Chondrocyte (in vitro differentiated cells): Measurements from ENCODE around the gene SLK. TPM values are rescaled to one million over a fixed set of nuclear protein-coding genes. Genes with fewer than 3 reads are reported as not detected.

Experiments
- DNase-seq: peaks from one replicate; pipeline ENCODE4 v3.0.0; 2021; ENCODE audit warnings: mixed read lengths, low spot score
- H3K27ac Mint-ChIP-seq: one replicate; pipeline ENCODE4 v1.8.0; 2021; ENCODE audit warnings: mild to moderate bottlenecking, moderate library complexity, mixed read lengths; ENCODE audit not compliant: unreplicated experiment
- H3K27me3 Mint-ChIP-seq: 2 replicates; pipeline ENCODE4 v1.8.0; 2021; ENCODE audit warnings: low read depth, mixed read lengths
- H3K36me3 Mint-ChIP-seq: 2 replicates; pipeline ENCODE4 v1.8.0; 2021; ENCODE audit warnings: low read depth, mixed read lengths
- H3K4me1 Mint-ChIP-seq: 2 replicates; pipeline ENCODE4 v1.8.0; 2021; ENCODE audit warnings: low read depth, mild to moderate bottlenecking, mixed read lengths
- H3K4me3 Mint-ChIP-seq: one replicate; pipeline ENCODE4 v1.8.0; 2021; ENCODE audit warnings: mild to moderate bottlenecking, moderate library complexity, mixed read lengths; ENCODE audit not compliant: unreplicated experiment
- H3K9me3 Mint-ChIP-seq: 2 replicates; pipeline ENCODE4 v1.8.0; 2021; ENCODE audit warnings: low read depth, mixed read lengths
- total RNA-seq: library from RNA; stranded (reverse); gene quantifications from 3 replicates; pipeline ENCODE4 v1.2.1, GENCODE V29; 2021
- TF ChIP-seq, protein P1 (sequence below): fragments of 200-600 bp; sonication (generic); IDR thresholded peaks from 2 replicates; pipeline ENCODE4 v1.5.0; 2021; ENCODE audit warnings: antibody characterized with exemption, mild to moderate bottlenecking, moderate library complexity

SLK gene
- total RNA-seq, 1 donor from 2014 or later = 30.9 TPM

DNA sequence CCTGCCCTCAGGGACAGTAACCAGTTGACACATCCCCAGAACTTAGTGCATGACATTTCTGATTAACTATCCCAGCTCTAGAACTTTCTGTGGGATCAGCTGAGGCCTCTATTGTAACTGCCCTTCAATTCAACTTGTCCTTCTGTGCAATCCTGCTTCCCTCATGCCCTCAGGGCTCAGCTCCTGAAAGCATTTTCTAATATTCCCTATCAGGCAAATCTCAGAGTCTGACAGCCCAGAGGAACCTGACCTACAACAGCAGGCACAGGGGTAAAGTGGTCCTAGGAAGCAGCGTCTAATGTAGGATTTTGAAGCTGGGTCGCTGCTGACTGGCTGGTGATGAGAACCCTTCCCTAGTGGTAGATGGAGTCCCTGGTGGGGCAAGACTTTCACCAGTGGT lies 35.3 kb upstream of the SLK start:
- Mint-ChIP-seq H3K4me3 (no peak overlapping the region), H3K4me1 (peaks cover 7% of the 10 kb centered on the region), H3K36me3 (no peaks in the 10 kb centered on the region), H3K27me3 (no peaks in the 10 kb centered on the region), H3K27ac (no peak overlapping the region), H3K9me3 (no peaks in the 10 kb centered on the region)
- no peak for DNase-seq
- TF ChIP-seq, protein P1, sequence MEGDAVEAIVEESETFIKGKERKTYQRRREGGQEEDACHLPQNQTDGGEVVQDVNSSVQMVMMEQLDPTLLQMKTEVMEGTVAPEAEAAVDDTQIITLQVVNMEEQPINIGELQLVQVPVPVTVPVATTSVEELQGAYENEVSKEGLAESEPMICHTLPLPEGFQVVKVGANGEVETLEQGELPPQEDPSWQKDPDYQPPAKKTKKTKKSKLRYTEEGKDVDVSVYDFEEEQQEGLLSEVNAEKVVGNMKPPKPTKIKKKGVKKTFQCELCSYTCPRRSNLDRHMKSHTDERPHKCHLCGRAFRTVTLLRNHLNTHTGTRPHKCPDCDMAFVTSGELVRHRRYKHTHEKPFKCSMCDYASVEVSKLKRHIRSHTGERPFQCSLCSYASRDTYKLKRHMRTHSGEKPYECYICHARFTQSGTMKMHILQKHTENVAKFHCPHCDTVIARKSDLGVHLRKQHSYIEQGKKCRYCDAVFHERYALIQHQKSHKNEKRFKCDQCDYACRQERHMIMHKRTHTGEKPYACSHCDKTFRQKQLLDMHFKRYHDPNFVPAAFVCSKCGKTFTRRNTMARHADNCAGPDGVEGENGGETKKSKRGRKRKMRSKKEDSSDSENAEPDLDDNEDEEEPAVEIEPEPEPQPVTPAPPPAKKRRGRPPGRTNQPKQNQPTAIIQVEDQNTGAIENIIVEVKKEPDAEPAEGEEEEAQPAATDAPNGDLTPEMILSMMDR = no peak

DNA sequence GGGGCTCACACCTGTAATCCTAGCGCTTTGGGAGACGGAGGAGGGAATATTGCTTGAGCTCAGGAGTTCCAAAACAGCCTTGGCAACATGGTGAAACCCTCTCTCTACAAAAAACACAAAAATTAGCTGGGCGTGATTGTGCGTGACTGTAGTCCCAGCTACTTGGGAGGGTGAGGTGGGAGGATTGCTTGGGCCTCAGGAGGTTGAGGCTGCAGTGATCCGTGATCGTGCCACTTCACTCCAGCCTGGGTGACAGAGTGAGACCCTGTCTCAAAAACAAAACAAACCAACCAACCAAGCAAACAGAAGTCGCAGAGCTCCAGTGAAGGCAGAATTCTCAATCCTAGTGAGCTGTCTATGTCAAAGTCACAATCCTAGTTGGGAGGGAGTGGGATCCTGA lies 34.7 kb upstream of the SLK start:
- Mint-ChIP-seq H3K27ac (no peak overlapping the region), H3K9me3 (no peaks in the 10 kb centered on the region), H3K4me1 (peaks cover 7% of the 10 kb centered on the region), H3K4me3 (no peak overlapping the region), H3K36me3 (no peaks in the 10 kb centered on the region), H3K27me3 (no peaks in the 10 kb centered on the region)
- no peak for DNase-seq
- TF ChIP-seq, protein P1 = no peak

GRCh38 chr10:103932971-103933370 lies 34.0 kb upstream of the SLK start:
- H3K4me3 Mint-ChIP-seq = no peak overlapping the region
- no peaks in the 10 kb centered on the region for H3K27me3 Mint-ChIP-seq
- no peak overlapping the region for H3K27ac Mint-ChIP-seq
- DNase-seq = no peak
- TF ChIP-seq, protein P1 = no peak
- H3K36me3 Mint-ChIP-seq = no peaks in the 10 kb centered on the region
- no peaks in the 10 kb centered on the region for H3K9me3 Mint-ChIP-seq
- peaks cover 7% of the 10 kb centered on the region for H3K4me1 Mint-ChIP-seq

DNA sequence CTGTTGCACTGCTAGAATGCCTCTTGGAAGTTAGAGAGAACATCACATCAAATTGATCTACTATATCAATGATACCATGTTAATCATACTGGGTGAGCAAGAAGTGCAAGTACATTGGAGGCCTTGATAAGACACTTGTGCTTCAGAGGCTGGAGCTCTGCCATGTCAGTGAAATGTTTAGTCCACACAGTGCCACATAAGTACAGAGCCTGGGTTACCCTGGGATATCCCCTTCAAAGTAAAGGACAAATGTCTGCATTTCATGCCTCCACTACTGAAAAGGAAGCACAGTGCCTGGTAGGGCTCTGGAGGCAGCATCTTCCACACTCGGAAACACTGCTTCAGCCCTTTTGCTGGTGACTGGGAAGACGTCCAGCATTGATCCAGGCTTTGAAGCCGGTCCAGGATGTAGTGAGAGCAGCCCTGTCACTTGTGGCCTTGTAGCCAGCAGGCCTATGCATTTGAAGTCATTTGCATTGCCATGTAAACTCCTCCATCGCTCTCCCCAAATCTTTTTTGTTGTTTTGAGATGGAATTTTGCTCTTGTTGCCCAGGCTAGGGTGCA lies 33.3 kb upstream of the SLK start:
- Mint-ChIP-seq H3K36me3 (no peaks in the 10 kb centered on the region), H3K4me1 (peaks cover 7% of the 10 kb centered on the region), H3K27ac (no peak overlapping the region), H3K27me3 (no peaks in the 10 kb centered on the region), H3K4me3 (no peak overlapping the region), H3K9me3 (no peaks in the 10 kb centered on the region)
- DNase-seq = no peak
- TF ChIP-seq, protein P1 = no peak

- peaks cover 7% of the 10 kb centered on the region for H3K4me1 Mint-ChIP-seq
- DNase-seq = no peak
- H3K9me3 Mint-ChIP-seq = no peaks in the 10 kb centered on the region
- no peaks in the 10 kb centered on the region for H3K36me3 Mint-ChIP-seq
- TF ChIP-seq, protein P1 = no peak
- no peak overlapping the region for H3K27ac Mint-ChIP-seq
- H3K27me3 Mint-ChIP-seq = no peaks in the 10 kb centered on the region
- H3K4me3 Mint-ChIP-seq = no peak overlapping the region
Observed at GRCh38 chr10:103934308-103934707, 32.6 kb upstream of the SLK start.
